K562 (cell line): ENCODE results near the gene KITLG. TPM values are rescaled to one million over a fixed set of nuclear protein-coding genes. Genes with fewer than 3 reads are reported as not detected.

ENCODE experiments used
- ATAC-seq: fragments of 200-7000 bp; cut with Tn5 transposase; 3 replicates; pipeline ENCODE4 v1.9.1; 2020; ENCODE audit warnings: moderate library complexity
- BruUV-seq: library from RNA; stranded (reverse); fragments of 400-500 nt; replicated peaks from 2 replicates; lab custom pipeline; 2021; lab: Mats Ljungman, UMichigan
- CTCF ChIA-PET: fragments of 300-600 bp; formaldehyde crosslinking; extraction: SDS; loops from one replicate; lab custom pipeline; 2021; ENCODE audit warnings: low intra/inter-chr PET ratio; lab: Yijun Ruan, JAX
- POLR2A ChIA-PET: fragments of 300-600, 350-650 bp; sonication (Branson Sonifier 250); formaldehyde crosslinking; extraction: SDS; loops from one replicate; lab custom pipeline; 2021; ENCODE audit warnings: antibody characterized with exemption, inconsistent platforms; lab: Yijun Ruan, JAX
- DNase-seq, 4 experiments: peaks; one replicate each; pipeline versions ENCODE4 v3.0.0 to v3.0.0-alpha.2; 2011 to 2018; ENCODE audit warnings: low spot score in 3 of 4, mixed read lengths in 3 of 4; ENCODE audit errors: extremely low read depth in 1 of 4
- FAIRE-seq: peaks from 2 replicates; lab custom pipeline; 2011; peaks lifted over from hg19 to GRCh38; lab: Jason Lieb, UNC
- H2AFZ ChIP-seq: 2 replicates; pipeline ENCODE4 v1.6.0; 2011; ENCODE audit warnings: low read depth, low read length, control low read depth, inconsistent platforms
- H3K27ac ChIP-seq: fragments of 200-600 bp; 3 replicates; pipeline ENCODE4 v1.8.0; 2011; ENCODE audit warnings: low read depth, mild to moderate bottlenecking, control low read depth, inconsistent platforms, low read length, moderate library complexity, mixed read lengths; ENCODE audit errors: extremely low read depth
- H3K27me3 ChIP-seq, 2 experiments: fragments of 300-600 bp in 1 of 2; 2 replicates in 1 of 2; 3 replicates in 1 of 2; pipeline versions ENCODE4 v1.6.0 to v1.8.0; 2011; ENCODE audit warnings: inconsistent platforms in 2 of 2, low read length in 2 of 2, mild to moderate bottlenecking in 1 of 2, mixed read lengths in 1 of 2, moderate library complexity in 1 of 2; ENCODE audit not compliant: control insufficient read depth in 2 of 2, insufficient read depth in 2 of 2
- H3K36me3 ChIP-seq: fragments of 300-600 bp; 3 replicates; pipeline ENCODE4 v1.8.0; 2011; ENCODE audit warnings: mild to moderate bottlenecking, low read length, inconsistent platforms; ENCODE audit not compliant: control insufficient read depth, insufficient read depth
- H3K4me1 ChIP-seq, 2 experiments: fragments of 200-600 bp in 1 of 2; replicated peaks in 1 of 2; 2 replicates in 1 of 2; 3 replicates in 1 of 2; pipeline versions ENCODE4 v1.5.1 to v1.8.0; 2011; ENCODE audit warnings: inconsistent platforms in 2 of 2, low read length in 2 of 2, mild to moderate bottlenecking in 1 of 2, mixed read lengths in 1 of 2, moderate library complexity in 1 of 2; ENCODE audit not compliant: control insufficient read depth in 2 of 2, insufficient read depth in 2 of 2
- H3K4me2 ChIP-seq: 2 replicates; pipeline ENCODE4 v1.6.1; 2011; ENCODE audit warnings: low read length, control low read depth, inconsistent platforms, mixed read lengths; ENCODE audit not compliant: insufficient read depth
- H3K4me3 ChIP-seq: fragments of 200-600 bp; sonication (generic), shearing (Covaris generic); 2 replicates; pipeline ENCODE4 v1.5.1; 2016; ENCODE audit warnings: control low read depth, inconsistent platforms
- H3K79me2 ChIP-seq: fragments of 200-600 bp; 3 replicates; pipeline ENCODE4 v1.8.0; 2011; ENCODE audit warnings: low read length, inconsistent platforms; ENCODE audit not compliant: control insufficient read depth, insufficient read depth
- H3K9ac ChIP-seq, 2 experiments: 2 replicates each; pipeline versions ENCODE4 v1.6.0 to v1.6.1; 2011; ENCODE audit warnings: low read depth in 2 of 2, low read length in 2 of 2, control low read depth in 1 of 2, inconsistent platforms in 1 of 2, mild to moderate bottlenecking in 1 of 2, mixed read lengths in 1 of 2; ENCODE audit not compliant: insufficient read depth in 1 of 2
- H3K9me1 ChIP-seq: one replicate; pipeline ENCODE4 v1.6.0; 2011; ENCODE audit warnings: inconsistent platforms, mild to moderate bottlenecking, low read length, moderate library complexity; ENCODE audit not compliant: control insufficient read depth, insufficient read depth
- H3K9me3 ChIP-seq: replicated peaks from 2 replicates; pipeline ENCODE4 v1.5.1; 2011; ENCODE audit warnings: low read depth, low read length, inconsistent platforms; ENCODE audit not compliant: control insufficient read depth, insufficient read depth
- H4K20me1 ChIP-seq: replicated peaks from 2 replicates; pipeline ENCODE4 v1.6.1; 2011; ENCODE audit warnings: low read length, inconsistent platforms, mixed read lengths; ENCODE audit not compliant: control insufficient read depth, insufficient read depth
- CHCHD3 ChIP-seq: fragments of 250-450 bp; sonication (Bioruptor Pico); IDR thresholded peaks from 2 replicates; pipeline ENCODE4 v2.1.2; 2022; ENCODE audit warnings: mild to moderate bottlenecking
- HCFC1 ChIP-seq: IDR thresholded peaks from 2 replicates; pipeline ENCODE4 v1.6.1; 2012; ENCODE audit warnings: low read depth, low read length, improper control_type of control experiment
- MCM7 ChIP-seq, 2 experiments: fragments of 450-650 bp; IDR thresholded peaks; 2 replicates each; pipeline ENCODE4 v1.6.1; 2016 to 2018
- MYNN ChIP-seq, 2 experiments: sonication (generic); formaldehyde crosslinking in 1 of 2; IDR thresholded peaks; 2 replicates each; pipeline versions ENCODE4 v1.5.0 to v1.6.1; 2016 to 2020; ENCODE audit warnings: antibody characterized with exemption in 1 of 2, missing genetic modification reagents in 1 of 2
- SIN3A ChIP-seq, 2 experiments: fragments of 150-350 bp in 1 of 2; IDR thresholded peaks; 2 replicates each; pipeline ENCODE4 v1.6.1; 2011 to 2016; ENCODE audit warnings: borderline replicate concordance in 2 of 2, low read depth in 2 of 2, low read length in 2 of 2, mild to moderate bottlenecking in 2 of 2, moderate library complexity in 2 of 2; ENCODE audit not compliant: control insufficient read depth in 1 of 2
- TEAD4 ChIP-seq, 2 experiments: sonication (generic) in 1 of 2; formaldehyde crosslinking in 1 of 2; IDR thresholded peaks; 2 replicates each; pipeline versions ENCODE4 v1.6.1 to v1.8.0; 2012 to 2022; ENCODE audit warnings: borderline replicate concordance in 1 of 2, inconsistent platforms in 1 of 2, low read length in 1 of 2, mild to moderate bottlenecking in 1 of 2, missing genetic modification reagents in 1 of 2
- TGIF2 ChIP-seq: sonication (generic); formaldehyde crosslinking; IDR thresholded peaks from 2 replicates; pipeline ENCODE4 v1.8.1; 2022; ENCODE audit warnings: mild to moderate bottlenecking, missing genetic modification reagents, moderate library complexity
- THRAP3 ChIP-seq: fragments of 450-650 bp; IDR thresholded peaks from 2 replicates; pipeline ENCODE4 v1.6.1; 2016; ENCODE audit warnings: mild to moderate bottlenecking, inconsistent platforms, borderline replicate concordance
- TRIM24 ChIP-seq, 2 experiments: fragments of 450-650 bp; IDR thresholded peaks; 2 replicates each; pipeline ENCODE4 v1.6.1; 2016
- ZNF436 ChIP-seq: fragments of 250-450, 450-650 bp; sonication (Bioruptor Pico); formaldehyde crosslinking; IDR thresholded peaks from 2 replicates; pipeline ENCODE4 v1.7.0; 2020; ENCODE audit warnings: mild to moderate bottlenecking
- WGBS: fragments of 100-300 bp; shearing (Covaris generic); methylation state at CpG from one replicate; pipeline ENCODE4 v1.1.6; 2016; ENCODE audit warnings: low coverage, mixed read lengths; ENCODE audit not compliant: insufficient coverage; ENCODE audit errors: missing lambda C conversion rate; 5-methylcytosine and 5-hydroxymethylcytosine counted together
- in situ Hi-C: fragments of 300-500 bp; cut with MboI; formaldehyde crosslinking; loops from 4 replicates; pipeline ENCODE4 v1.15.0; 2018; ENCODE audit warnings: inconsistent platforms, mixed read lengths
- intact Hi-C: fragments of 100-400 bp; cut with micrococcal nuclease; formaldehyde crosslinking; loops from 2 replicates; pipeline ENCODE4 v1.14.2; 2022
- polyA plus RNA-seq, 8 experiments: library from polyadenylated mRNA; depleted of rRNA in 4 of 8; stranded (reverse) in 5 of 8; unstranded in 3 of 8; fragments of >200 nt; fragmentation: Nextera tagmentation in 2 of 8; fragmentation: Illumina TruSeq in 1 of 8; extraction: Ambion mirVana in 2 of 8; extraction: Trizol in 1 of 8; gene quantifications; 2 replicates each; pipeline versions ENCODE4 v1.2.1 to v1.2.3, GENCODE V29; 2011 to 2014; ENCODE audit warnings: inconsistent platforms in 1 of 8, missing spikeins in 1 of 8
- total RNA-seq, 7 experiments: library from RNA; depleted of rRNA in 6 of 7; stranded (reverse); fragments of >200 nt in 6 of 7; fragmentation: Illumina TruSeq in 2 of 7; extraction: Trizol in 2 of 7; gene quantifications; 2 replicates each; pipeline versions ENCODE4 v1.2.1 to v1.2.3, GENCODE V29; 2011 to 2021; ENCODE audit warnings: low replicate concordance in 1 of 7

Gene KITLG
- total and polyA plus RNA-seq, 9 of the 15 experiments (the other 6 are each of a cell fraction or from before 2014, with no cell fraction given): 0.04 to 0.09 (median 0.04) TPM; not detected in 6

- FAIRE-seq (no peak), DNase-seq (no peak), ATAC-seq (no peak)
- Histone ChIP-seq H3K9ac (no peak overlapping the region), H3K9me3 (0 out of 2 replicates have a peak, but pooled peaks cover 1% of the 10 kb centered on the region), H2AFZ (no peak overlapping the region), H3K27ac (no peak overlapping the region), H3K79me2 (no peaks in the 10 kb centered on the region), H3K27me3 (no peaks in the 10 kb centered on the region), H3K36me3 (no peaks in the 10 kb centered on the region), H3K4me2 (no peak overlapping the region), H3K9me1 (no peaks in the 10 kb centered on the region), H4K20me1 (no peaks in the 10 kb centered on the region), H3K4me3 (no peak overlapping the region), H3K4me1 (no peaks in the 10 kb centered on the region)
- intact Hi-C loops (no loop called here), in situ Hi-C loops (no loop called here)
- BruUV-seq: no TSS peak
- WGBS: 0% methylated on average over 3 of the region's 3 CpGs
- POLR2A ChIA-PET: no interaction called here
- TF ChIP-seq CHCHD3 (CRISPR knock-in tag) (no peak), HCFC1 (no peak), TEAD4 (IDR thresholded peaks at IDR 0.05; ENCODE audit: low read length) (no peak), TEAD4 (CRISPR knock-in tag; IDR thresholded peaks at IDR 0.05; ENCODE audit: borderline replicate concordance) (no peak), MYNN (IDR thresholded peaks at IDR 0.05) (no peak), MYNN (CRISPR knock-in tag; IDR thresholded peaks at IDR 0.05) (no peak), TRIM24 (IDR thresholded peaks at IDR 0.05) (no peak), THRAP3 (no peak), TGIF2 (no peak), MCM7 (IDR thresholded peaks at IDR 0.05) (no peak), ZNF436 (CRISPR knock-in tag) (no peak), SIN3A (IDR thresholded peaks at IDR 0.05; ENCODE audit: borderline replicate concordance in 2 of 2, control insufficient read depth in 1 of 2, low read depth in 2 of 2, low read length in 2 of 2) (no peak)
- CTCF ChIA-PET: no interaction called here
Observed at GRCh38 chr12:88553941-88554658, 26.2 kb downstream of the KITLG start.
